Daoy (cell line): Measurements from ENCODE around the gene THSD7A. TPM values are rescaled to one million over a fixed set of nuclear protein-coding genes. Genes with fewer than 3 reads are reported as not detected.

Experiments used
- DNase-seq: peaks from one replicate; pipeline ENCODE4 v3.0.0-alpha.2; 2015; ENCODE audit warnings: low read depth
- total RNA-seq: library from RNA; depleted of rRNA; stranded (reverse); fragments of >200 nt; shearing (Covaris generic); gene quantifications from 2 replicates; pipeline ENCODE4 v1.2.3, GENCODE V29; 2014

Gene THSD7A
- total RNA-seq, 1 experiment from 2014 or later: 0.11 TPM

- no peak for DNase-seq
Observed at GRCh38 chr7:11331128-11332102, 500.6 kb downstream of the THSD7A start.

- DNase-seq: no peak
Observed at GRCh38 chr7:11330717-11331116, 501.3 kb downstream of the THSD7A start.

DNA sequence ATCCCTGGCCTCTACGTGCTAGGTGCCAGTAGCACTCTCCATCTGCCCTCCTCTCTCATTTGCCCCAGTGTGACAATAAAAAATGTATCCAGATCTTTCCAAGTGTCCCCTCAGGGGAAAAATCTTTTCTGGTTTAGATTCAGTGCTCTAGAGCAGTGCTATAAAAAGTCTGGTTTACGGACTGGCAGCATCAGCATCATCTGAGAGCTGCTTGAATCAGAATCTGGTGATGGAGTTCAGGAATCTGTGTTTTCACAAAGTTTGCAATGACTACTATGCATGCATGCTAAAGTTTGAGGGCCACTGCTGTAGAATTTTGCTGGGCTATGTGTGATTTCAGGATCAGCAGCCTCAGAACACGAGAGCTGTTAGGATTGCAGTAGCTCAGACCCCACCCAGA, 501.8 kb downstream of the THSD7A start:
- DNase-seq: no peak

DNA sequence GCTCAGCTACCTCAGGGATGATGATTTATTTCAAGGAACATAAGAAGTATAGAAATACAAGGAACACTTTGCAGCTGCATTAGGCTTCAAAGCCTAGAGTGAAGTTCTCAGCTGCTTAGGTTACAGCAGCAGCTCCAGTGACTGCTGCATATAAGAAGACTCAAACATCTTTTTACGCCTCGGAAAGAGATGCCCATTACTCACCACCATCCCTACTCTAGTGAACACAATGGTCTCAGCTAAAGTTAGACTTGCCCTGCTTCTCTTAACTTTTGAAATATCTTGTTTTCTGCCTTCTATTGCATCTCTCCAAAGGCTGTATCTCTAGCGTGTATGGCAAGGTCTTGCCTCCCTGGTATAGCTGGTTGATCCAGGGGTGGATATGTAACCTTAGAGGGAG, 502.4 kb downstream of the THSD7A start:
- no peak for DNase-seq

DNA sequence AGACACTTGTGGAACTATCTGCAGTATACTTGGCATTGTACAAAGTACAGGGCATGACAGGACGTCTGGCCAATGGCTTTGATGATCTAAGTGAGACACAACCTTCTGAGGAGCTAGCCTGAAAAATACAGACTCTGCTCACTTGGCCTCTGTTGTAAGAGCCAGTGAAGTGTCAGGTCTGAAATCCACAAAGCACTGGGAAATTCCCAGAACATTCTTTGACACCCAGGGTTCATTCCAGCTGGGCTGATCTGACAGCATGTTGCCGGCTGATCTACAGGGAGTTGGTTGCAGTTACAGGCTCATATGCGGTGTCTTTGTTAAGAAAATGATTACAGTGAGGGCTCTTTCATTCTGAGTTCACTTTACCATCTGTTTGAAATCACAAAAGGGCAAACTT, 503.7 kb downstream of the THSD7A start:
- DNase-seq: no peak

GRCh38 chr7:11327633-11328032, 504.4 kb downstream of the THSD7A start:
- DNase-seq: no peak
